Measurements from ENCODE around the gene RPL13.

RPL13 gene

GRCh38 chr16:89560378-89561141 is at the start of gene RPL13 (continued):
- TF ChIP-seq KLF7 (tag by site-specific recombination; IDR thresholded peaks at IDR 0.05; ENCODE audit: borderline replicate concordance) (0 out of 2 replicates have a peak, but pooled peaks have one; percentile 5), ZNF274 (IDR thresholded peaks at IDR 0.05; ENCODE audit: low read length) (no peak), ZNF274 (tag by site-specific recombination; IDR thresholded peaks at IDR 0.05; ENCODE audit: borderline replicate concordance) (no peak), ZNF621 (tag by site-specific recombination; IDR thresholded peaks at IDR 0.05) (no peak), ZNF266 (tag by site-specific recombination; IDR thresholded peaks at IDR 0.05; ENCODE audit: low read depth) (no peak), ZNF114 (tag by site-specific recombination; IDR thresholded peaks at IDR 0.05) (no peak), ZSCAN30 (tag by site-specific recombination; IDR thresholded peaks at IDR 0.05) (peak; percentile 60; the same call in 1 of the 2 replicates), ZSCAN5A (tag by site-specific recombination; IDR thresholded peaks at IDR 0.05) (no peak), ZBTB48 (tag by site-specific recombination; IDR thresholded peaks at IDR 0.05) (no peak), ZNF555 (tag by site-specific recombination; conservative IDR thresholded peaks at IDR 0.05) (no peak), ZNF341 (tag by site-specific recombination; IDR thresholded peaks at IDR 0.05; ENCODE audit: low read depth) (peak; percentile 33; the same call in 1 of the 2 replicates), INSM2 (tag by site-specific recombination; IDR thresholded peaks at IDR 0.05) (no peak), ZNF175 (tag by site-specific recombination; IDR thresholded peaks at IDR 0.05) (no peak), ZNF548 (tag by site-specific recombination; IDR thresholded peaks at IDR 0.05) (no peak), ZNF394 (tag by site-specific recombination; IDR thresholded peaks at IDR 0.05; ENCODE audit: borderline replicate concordance) (no peak; the same call in none of the 2 replicates), YY2 (tag by site-specific recombination; IDR thresholded peaks at IDR 0.05) (no peak; the same call in none of the 2 replicates), ZNF510 (tag by site-specific recombination; IDR thresholded peaks at IDR 0.05; ENCODE audit: insufficient replicate concordance) (no peak), ZNF623 (tag by site-specific recombination; IDR thresholded peaks at IDR 0.05) (0 out of 2 replicates have a peak, but pooled peaks have one; percentile 15), ZSCAN23 (tag by site-specific recombination; IDR thresholded peaks at IDR 0.05) (no peak), SALL2 (tag by site-specific recombination; IDR thresholded peaks at IDR 0.05; ENCODE audit: borderline replicate concordance) (no peak), PATZ1 (tag by site-specific recombination; IDR thresholded peaks at IDR 0.05) (peak; percentile 49), ZFHX2 (tag by site-specific recombination; conservative IDR thresholded peaks at IDR 0.05) (no peak), ZNF561 (tag by site-specific recombination; IDR thresholded peaks at IDR 0.05; ENCODE audit: borderline replicate concordance) (no peak), ZNF501 (tag by site-specific recombination; IDR thresholded peaks at IDR 0.05) (peak; percentile 71), GLI4 (tag by site-specific recombination; IDR thresholded peaks at IDR 0.05) (no peak), ZNF544 (tag by site-specific recombination; IDR thresholded peaks at IDR 0.05) (no peak), TRIM28 (IDR thresholded peaks at IDR 0.05; ENCODE audit: borderline replicate concordance, low read length) (no peak), ZNF521 (tag by site-specific recombination; IDR thresholded peaks at IDR 0.05) (no peak), PRDM4 (tag by site-specific recombination; IDR thresholded peaks at IDR 0.05) (no peak)
- TF ChIP-seq, protein P1, sequence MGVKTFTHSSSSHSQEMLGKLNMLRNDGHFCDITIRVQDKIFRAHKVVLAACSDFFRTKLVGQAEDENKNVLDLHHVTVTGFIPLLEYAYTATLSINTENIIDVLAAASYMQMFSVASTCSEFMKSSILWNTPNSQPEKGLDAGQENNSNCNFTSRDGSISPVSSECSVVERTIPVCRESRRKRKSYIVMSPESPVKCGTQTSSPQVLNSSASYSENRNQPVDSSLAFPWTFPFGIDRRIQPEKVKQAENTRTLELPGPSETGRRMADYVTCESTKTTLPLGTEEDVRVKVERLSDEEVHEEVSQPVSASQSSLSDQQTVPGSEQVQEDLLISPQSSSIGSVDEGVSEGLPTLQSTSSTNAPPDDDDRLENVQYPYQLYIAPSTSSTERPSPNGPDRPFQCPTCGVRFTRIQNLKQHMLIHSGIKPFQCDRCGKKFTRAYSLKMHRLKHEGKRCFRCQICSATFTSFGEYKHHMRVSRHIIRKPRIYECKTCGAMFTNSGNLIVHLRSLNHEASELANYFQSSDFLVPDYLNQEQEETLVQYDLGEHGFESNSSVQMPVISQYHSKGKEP (tag by site-specific recombination; IDR thresholded peaks at IDR 0.05), result no peak; the same call in 1 of the 2 replicates
